LoVo (cell line): Measurements from ENCODE around the gene IRF7.

Experiments used
- DNase-seq: peaks from one replicate; pipeline ENCODE4 v3.0.0-alpha.2; 2016; ENCODE audit warnings: low spot score

The IRF7 gene

DNA sequence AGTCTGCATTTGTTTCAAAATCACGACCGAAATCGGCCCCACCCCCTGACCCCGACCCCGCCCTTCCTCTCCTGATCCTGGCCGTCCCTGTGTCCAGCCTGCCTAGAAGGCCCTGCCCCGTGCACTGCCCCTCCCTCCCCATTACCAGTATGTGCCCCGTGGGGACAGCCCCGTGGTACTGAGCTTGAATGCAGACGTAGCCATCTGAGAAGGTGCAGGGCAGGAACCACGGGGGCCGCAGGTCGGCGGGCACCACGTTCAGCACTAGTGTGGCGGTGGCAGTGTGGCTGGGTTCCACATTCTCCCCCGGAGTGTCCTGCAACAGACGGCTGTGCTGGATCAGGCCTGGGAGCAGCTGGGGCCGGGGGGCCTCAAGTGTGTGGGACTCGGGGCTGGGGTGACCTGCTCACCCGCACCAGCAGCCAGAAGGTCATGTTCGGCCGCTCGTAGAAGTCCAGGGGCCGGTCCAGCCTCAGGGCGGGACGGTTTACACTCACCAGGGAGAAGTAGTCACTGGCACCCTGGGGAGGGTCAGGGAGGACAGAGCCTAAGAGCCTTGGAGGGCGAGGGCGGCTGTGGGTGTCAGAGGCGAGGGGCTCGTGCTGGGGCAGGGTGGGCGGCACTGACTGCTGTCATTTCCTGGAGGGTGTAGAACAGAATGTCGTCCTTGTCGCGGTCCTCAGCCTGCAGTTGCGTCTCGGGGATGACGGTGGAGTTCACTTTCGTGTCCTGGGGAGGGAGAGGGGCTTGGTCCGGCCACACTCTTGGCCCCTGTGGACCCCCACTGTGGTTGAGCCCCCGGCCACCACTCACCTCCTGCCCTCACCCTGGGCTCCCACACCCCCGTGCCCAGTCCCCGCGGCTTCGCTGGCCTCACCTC is 5.4 kb upstream of the IRF7 start:
- DNase-seq: no peak

GRCh38 chr11:620201-620600 is 4.5 kb upstream of the IRF7 start:
- no peak for DNase-seq

GRCh38 chr11:619628-620050 is 3.9 kb upstream of the IRF7 start:
- DNase-seq: no peak

DNA sequence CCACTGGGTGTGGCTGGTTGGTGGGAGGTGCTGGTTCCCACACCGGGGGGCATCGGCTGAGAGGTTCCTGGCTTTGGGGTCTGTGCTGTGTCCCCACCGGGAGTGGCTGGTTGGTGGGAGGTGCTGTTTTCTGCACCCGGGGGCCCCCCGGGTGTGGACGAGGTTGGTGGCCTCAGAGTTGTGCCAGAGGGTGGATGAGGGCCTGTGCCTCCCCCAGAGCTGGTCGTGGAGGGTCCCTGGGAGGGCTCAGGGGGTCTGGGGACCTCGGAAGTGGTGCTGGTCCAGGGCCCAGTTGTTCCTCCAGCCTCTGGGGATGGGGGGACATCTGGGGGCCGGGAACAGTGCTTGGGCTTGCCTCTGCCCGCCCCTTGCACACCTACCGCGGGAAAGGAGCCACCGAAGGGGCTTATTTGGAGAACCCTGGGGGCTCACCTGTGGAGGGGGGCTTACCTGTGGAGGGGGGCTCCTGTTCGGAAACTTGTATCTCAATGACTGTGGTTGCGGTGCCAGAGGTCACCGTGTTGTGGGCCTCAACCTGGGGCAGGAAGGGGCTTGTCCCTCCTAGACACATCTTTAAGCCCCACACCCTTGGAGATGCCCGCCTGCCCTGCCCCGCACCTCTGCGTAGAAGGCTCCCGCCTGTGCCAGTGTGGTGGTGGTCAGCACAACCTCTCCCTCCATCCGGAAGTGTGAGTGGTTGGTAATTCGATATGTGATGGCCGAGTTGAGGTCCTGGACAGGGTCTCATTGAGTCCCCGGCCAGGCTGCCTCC is 3.3 kb upstream of the IRF7 start:
- DNase-seq: no peak

DNA sequence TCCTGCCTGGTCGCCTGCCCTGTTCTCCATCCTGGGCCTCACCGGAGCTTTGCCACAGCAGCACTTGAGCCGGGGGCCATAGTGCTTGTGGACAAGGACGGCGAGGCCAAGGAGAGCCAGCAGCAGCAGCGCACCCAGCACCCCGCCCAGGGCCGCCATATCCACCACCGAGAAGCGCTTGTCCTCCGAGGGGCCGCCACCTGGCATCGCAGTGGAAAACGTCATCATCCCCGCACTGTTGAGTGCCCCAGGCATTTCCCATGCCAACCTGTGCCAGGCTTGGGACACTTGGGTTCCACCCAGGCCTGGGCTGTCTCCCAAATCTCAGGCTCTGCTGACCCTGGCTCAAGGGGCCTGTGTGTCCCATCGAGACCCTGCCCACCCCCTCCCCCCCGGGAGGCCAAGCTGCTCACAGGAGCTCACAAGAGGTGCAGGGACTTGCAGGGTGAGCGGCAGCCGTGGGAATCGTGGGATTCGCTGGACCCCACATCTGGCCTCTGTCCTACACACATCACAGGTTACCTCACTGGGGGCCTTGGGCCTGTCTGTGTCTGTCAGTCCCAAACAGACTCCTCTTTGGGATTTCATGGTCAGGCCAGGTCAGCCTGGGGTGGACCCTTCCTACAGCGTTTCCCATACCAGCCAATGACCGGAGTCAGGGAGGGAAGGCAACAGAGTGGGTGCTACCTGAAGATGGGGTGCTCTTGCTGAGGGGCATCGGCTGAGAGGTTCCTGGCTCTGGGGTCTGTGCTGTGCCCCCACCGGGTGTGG is 2.3 kb upstream of the IRF7 start:
- no peak for DNase-seq

DNA sequence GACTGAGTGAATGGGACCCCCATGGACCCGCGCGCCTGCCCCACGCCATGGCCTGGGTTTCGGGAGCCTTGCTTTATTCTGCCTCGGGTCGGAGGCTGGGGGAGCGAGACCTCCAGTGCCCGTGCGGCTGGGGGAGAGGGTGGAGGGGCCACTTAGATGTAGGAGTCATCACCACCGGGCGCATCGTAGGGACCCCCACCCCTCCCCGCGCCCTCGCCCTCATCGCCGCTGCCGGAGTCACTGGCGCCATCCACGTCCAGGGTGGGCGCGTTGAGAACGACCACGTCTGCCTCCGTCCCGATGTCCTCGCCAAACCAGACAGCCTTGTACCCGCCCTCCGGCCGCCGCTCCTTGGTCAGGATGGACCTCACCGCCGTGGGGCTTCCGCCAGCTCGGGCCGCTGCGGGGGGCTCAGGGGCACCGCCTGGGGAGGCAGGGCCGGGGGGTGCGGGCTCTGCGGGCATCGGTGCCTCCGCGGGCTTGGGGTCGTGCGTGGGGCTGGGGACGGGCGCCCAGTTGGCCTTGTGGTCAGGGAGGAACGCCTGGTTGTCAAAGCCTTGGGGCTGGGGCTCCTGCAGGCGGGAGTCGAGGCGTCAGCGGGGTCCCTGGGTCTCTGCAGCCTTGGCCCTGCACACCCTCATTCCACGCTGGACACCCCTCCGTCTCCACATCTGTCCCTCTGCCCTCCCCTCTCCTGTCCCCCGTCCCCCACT is 1.6 kb upstream of the IRF7 start:
- no peak for DNase-seq

DNA sequence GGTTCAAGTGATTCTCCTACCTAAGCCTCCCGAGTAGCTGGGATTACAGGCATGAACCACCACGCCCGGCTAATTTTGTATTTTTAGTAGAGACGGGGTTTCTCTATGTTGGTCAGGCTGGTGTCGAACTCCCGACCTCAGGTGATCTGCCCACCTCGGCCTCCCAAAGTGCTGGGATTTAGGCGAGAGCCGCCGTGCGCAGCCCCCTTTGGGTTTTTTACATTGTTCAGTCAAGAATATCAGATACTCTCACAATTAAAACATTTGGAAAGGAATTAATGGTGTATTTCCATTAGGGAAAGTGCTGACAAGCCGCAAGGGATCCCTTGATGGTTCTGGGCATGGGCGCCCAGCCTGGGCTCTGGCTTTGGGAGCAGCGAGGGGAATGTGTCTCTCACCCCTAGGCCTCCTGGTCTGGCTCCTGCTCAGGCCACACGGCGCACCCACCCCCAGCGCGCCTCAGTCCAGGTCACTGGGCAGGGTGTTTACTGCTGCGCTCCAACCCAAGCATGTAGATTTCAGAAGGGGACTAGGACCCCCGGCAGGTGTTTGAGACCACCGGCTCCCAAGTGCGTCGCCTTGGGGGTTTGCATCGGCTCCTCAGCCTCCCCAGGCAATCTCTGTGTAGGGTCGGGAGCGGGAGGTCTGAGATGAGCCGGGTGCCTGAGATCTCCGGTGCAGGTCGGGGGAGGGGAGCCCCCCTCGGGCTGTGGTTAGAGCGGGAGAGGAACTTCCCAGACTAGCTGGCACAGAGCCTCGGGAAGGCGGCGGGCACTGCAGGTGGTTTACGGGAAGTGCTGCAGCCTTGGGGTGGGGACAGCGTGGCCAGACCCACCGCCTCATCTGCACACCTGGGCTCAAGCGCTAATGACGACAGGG is 809 bp upstream of the IRF7 start:
- DNase-seq: no peak

- DNase-seq: peak; percentile 11
These were observed 887 bp downstream of the IRF7 start for GRCh38 chr11:614623-615503.

GRCh38 chr11:614021-614622 is 1.6 kb downstream of the IRF7 start:
- no peak for DNase-seq

DNA sequence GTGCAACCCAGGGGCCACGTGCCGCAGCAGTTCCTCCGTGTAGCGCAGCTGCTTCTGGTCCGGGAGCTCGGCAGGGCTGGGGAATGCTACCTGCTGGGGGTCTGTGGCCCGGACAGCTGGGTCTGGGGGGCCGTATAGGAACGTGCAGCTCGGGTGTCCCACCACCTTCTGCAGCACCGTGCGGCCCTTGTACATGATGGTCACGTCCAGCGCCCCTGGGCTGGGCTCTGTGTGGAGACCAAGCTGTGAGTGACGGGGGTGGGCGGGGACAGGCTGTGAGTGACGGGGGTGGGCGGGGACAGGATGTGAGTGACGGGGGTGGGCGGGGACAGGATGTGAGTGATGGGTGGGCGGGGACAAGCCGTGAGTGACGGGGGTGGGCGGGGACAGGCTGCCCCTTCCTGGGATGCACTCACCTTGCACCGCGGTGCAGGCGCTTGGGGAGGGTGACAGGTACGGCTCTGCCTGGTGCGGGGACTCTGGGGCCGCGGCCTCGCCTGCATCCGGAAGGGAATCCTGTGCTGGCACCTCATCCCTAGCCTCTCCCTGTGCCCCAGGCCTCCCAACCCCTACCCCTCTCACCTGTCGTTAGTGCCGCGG is 2.3 kb downstream of the IRF7 start:
- peak; percentile 11 for DNase-seq

GRCh38 chr11:612961-613300 is 2.8 kb downstream of the IRF7 start:
- DNase-seq: no peak

DNA sequence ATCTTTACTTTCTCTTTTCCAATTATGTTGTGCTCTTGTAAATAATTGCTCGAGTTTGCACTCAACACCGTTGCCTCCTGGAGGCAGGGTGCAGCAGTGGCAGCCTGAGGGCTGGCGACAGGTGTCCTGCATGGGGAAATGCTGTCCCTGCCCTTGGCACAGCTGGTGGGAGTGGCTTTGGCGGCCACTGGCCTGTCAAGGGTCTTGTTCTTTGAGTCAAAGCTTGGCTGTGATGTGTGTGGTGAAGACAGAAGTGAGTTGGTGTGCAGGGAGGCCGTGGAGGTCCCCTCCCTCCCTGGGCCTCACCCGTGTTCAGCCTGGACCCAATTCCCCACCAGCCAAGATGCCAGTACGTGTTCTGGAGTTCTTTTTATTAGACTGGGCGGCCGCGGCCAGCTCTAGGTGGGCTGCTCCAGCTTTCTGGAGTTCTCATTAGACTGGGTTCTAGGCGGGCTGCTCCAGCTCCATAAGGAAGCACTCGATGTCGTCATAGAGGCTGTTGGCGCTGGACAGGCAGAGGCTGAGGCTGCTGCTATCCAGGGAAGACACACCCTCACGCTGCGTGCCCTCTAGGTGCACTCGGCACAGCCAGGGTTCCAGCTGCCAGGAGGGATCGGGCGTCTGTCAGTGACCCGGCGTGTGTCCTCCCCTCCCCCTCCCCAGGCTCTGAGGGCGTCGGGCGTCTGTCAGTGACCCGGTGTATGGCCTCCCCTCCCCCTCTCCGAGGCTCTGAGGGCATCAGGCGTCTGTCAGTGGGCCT is 3.4 kb downstream of the IRF7 start:
- DNase-seq: no peak

- DNase-seq: no peak
These were observed 4.5 kb downstream of the IRF7 start for GRCh38 chr11:611001-611996.

DNA sequence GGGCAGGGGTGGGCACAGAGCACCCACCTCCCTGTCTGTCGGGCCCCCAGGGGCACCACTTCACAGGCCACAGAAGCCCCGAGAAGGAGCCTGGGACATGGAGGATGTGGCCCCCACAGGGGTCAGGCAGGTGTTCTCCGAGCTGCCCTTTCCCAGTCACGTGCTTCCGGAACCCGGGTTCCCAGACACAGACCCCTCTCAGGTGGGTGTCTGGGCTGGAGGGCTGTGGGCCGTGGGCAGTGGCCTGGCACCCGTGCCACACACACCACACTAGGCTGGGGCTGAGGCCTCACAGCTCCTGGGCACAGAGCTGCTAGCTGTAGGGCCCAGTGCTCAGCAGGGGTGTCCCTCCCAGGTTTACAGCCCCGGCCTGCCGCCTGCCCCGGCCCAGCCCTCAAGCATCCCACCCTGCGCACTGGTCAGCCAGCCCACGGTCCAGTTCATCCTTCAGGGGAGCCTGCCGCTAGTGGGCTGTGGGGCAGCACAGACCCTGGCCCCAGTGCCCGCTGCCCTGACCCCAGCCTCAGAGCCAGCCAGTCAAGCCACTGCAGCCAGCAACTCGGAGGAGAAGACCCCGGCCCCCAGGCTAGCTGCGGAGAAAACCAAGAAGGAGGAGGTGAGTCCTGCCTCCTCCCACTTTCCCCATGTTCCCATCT is 5.5 kb downstream of the IRF7 start:
- DNase-seq: no peak

GRCh38 chr11:609341-609811 is 6.4 kb downstream of the IRF7 start:
- no peak for DNase-seq

DNA sequence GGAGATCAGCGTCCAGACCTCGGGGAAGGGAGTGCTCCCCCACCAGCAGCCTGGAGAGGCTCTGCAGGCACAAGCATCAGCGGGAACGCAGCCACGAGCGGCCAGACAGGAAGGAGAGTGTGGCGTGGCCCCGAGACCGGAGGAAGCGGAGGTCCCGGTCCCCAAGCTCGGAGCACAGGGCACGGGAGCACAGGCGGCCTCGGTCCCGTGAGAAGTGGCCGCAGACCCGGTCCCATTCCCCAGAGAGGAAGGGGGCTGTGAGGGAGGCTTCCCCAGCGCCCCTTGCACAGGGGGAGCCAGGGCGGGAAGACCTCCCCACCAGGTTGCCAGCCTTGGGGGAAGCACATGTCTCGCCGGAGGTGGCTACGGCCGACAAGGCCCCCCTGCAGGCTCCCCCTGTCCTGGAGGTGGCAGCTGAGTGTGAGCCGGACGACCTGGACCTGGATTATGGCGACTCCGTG is 6.9 kb downstream of the IRF7 start:
- DNase-seq: no peak
